ENCODE results near the gene COG2.
"Not testable (repeated sequence)": the region's sequence is repeated elsewhere in the genome, so short reads cannot be mapped to it uniquely, and the experiment has no call there.

The COG2 gene

GRCh38 chr1:230715510-230715909, 73.2 kb downstream of the COG2 start:
- no peak for TF ChIP-seq CTCF (IDR thresholded peaks at IDR 0.05; ENCODE audit: low read depth, low read length)
- H3K4me3 ChIP-seq (ENCODE audit: low read depth, low read length), result no peak overlapping the region

- not testable (repeated sequence) for H3K4me3 ChIP-seq (ENCODE audit: low read depth, low read length)
Observed at GRCh38 chr1:230716453-230716852, 74.2 kb downstream of the COG2 start.

GRCh38 chr1:230717251-230717650, 75.0 kb downstream of the COG2 start:
- no peak for TF ChIP-seq CTCF (IDR thresholded peaks at IDR 0.05; ENCODE audit: low read depth, low read length)
- H3K4me3 ChIP-seq (ENCODE audit: low read depth, low read length), result no peak overlapping the region

- not testable (repeated sequence) for H3K4me3 ChIP-seq (ENCODE audit: low read depth, low read length)
Observed at GRCh38 chr1:230721849-230722522, 79.7 kb downstream of the COG2 start.

- no peak for TF ChIP-seq CTCF (IDR thresholded peaks at IDR 0.05; ENCODE audit: low read depth, low read length)
- H3K4me3 ChIP-seq (ENCODE audit: low read depth, low read length), result no peak overlapping the region
Observed at GRCh38 chr1:230725256-230726012, 83.2 kb downstream of the COG2 start.

- no peak overlapping the region for H3K4me3 ChIP-seq (ENCODE audit: low read depth, low read length)
- no peak for TF ChIP-seq CTCF (IDR thresholded peaks at IDR 0.05; ENCODE audit: low read depth, low read length)
Observed at GRCh38 chr1:230728710-230729392, 86.6 kb downstream of the COG2 start.

GRCh38 chr1:230730977-230731376, 88.7 kb downstream of the COG2 start:
- H3K4me3 ChIP-seq (ENCODE audit: low read depth, low read length), result no peak overlapping the region
- TF ChIP-seq CTCF (IDR thresholded peaks at IDR 0.05; ENCODE audit: low read depth, low read length), result no peak

- TF ChIP-seq CTCF (IDR thresholded peaks at IDR 0.05; ENCODE audit: low read depth, low read length), result no peak
- no peak overlapping the region for H3K4me3 ChIP-seq (ENCODE audit: low read depth, low read length)
Observed at GRCh38 chr1:230735447-230735846, 93.2 kb downstream of the COG2 start.

Data from WI38 (cell line).